Neural cell (in vitro differentiated cells): ENCODE results near the gene CCT3. TPM values are rescaled to one million over a fixed set of nuclear protein-coding genes. Genes with fewer than 3 reads are reported as not detected.
A peak's percentile ranks its signal among the peaks of the same experiment; 100 is the strongest.

Experiments used
- H2AFZ ChIP-seq: fragments of 200-600, 300-800 bp; sonication (generic), shearing (Covaris generic); 2 replicates; pipeline ENCODE4 v1.6.0; 2014; ENCODE audit warnings: low read depth, mild to moderate bottlenecking, antibody characterized with exemption, low read length, moderate library complexity
- H3F3A ChIP-seq: fragments of 200-600 bp; shearing (Covaris generic); 2 replicates; pipeline ENCODE4 v1.6.1; 2016; ENCODE audit warnings: mild to moderate bottlenecking, moderate library complexity, mixed read lengths, antibody characterized with exemption, low read length; ENCODE audit not compliant: insufficient read depth, poor library complexity, severe bottlenecking
- H3K27ac ChIP-seq: fragments of 200-600, 300-800 bp; sonication (generic), shearing (Covaris generic); 2 replicates; pipeline ENCODE4 v1.5.1; 2014; ENCODE audit warnings: mild to moderate bottlenecking, low read length, moderate library complexity
- H3K27me3 ChIP-seq: fragments of 300-800, 200-600 bp; sonication (generic), shearing (Covaris generic); 2 replicates; pipeline ENCODE4 v1.6.0; 2014; ENCODE audit warnings: mild to moderate bottlenecking, low read depth, low read length, moderate library complexity; ENCODE audit not compliant: insufficient read depth
- H3K36me3 ChIP-seq: fragments of 300-800, 200-600 bp; sonication (generic), shearing (Covaris generic); 2 replicates; pipeline ENCODE4 v1.5.1; 2014; ENCODE audit warnings: mild to moderate bottlenecking, antibody characterized with exemption, low read length, moderate library complexity; ENCODE audit not compliant: insufficient read depth
- H3K4me2 ChIP-seq: fragments of 300-800, 200-600 bp; sonication (generic), shearing (Covaris generic); 2 replicates; pipeline ENCODE4 v1.6.0; 2014; ENCODE audit warnings: mild to moderate bottlenecking, low read length
- H3K4me3 ChIP-seq: fragments of 300-800, 200-600 bp; sonication (generic), shearing (Covaris generic); 2 replicates; pipeline ENCODE4 v1.5.1; 2014; ENCODE audit warnings: mild to moderate bottlenecking, low read length, moderate library complexity
- H3K79me2 ChIP-seq: fragments of 200-600 bp; shearing (Covaris generic); replicated peaks from 2 replicates; pipeline ENCODE4 v1.6.0; 2014; ENCODE audit warnings: mild to moderate bottlenecking, low read length, moderate library complexity; ENCODE audit not compliant: insufficient read depth
- H3K9ac ChIP-seq: fragments of 300-800, 200-600 bp; sonication (generic), shearing (Covaris generic); 2 replicates; pipeline ENCODE4 v1.6.1; 2016; ENCODE audit warnings: mild to moderate bottlenecking, low read length, mixed read lengths
- H3K9me2 ChIP-seq: fragments of 200-600 bp; shearing (Covaris generic); 2 replicates; pipeline ENCODE4 v1.6.1; 2016; ENCODE audit warnings: mild to moderate bottlenecking, low read length, mixed read lengths; ENCODE audit not compliant: insufficient read depth
- H3K9me3 ChIP-seq: fragments of 200-600, 300-800 bp; sonication (generic), shearing (Covaris generic); 2 replicates; pipeline ENCODE4 v1.6.1; 2016; ENCODE audit warnings: mild to moderate bottlenecking, mixed run types, low read length, moderate library complexity, mixed read lengths
- H4K20me1 ChIP-seq: fragments of 200-600 bp; shearing (Covaris generic); 2 replicates; pipeline ENCODE4 v1.6.1; 2016; ENCODE audit warnings: mild to moderate bottlenecking, mixed run types; ENCODE audit not compliant: insufficient read depth
- EP300 ChIP-seq: fragments of 450-650 bp; conservative IDR thresholded peaks from 2 replicates; pipeline ENCODE4 v1.6.1; 2014; ENCODE audit warnings: antibody characterized with exemption, mild to moderate bottlenecking, moderate library complexity; ENCODE audit not compliant: poor library complexity, severe bottlenecking
- EZH2 ChIP-seq: fragments of 200-600, 300-800 bp; shearing (Covaris generic), sonication (generic); IDR thresholded peaks from 2 replicates; pipeline ENCODE4 v1.6.1; 2014; ENCODE audit warnings: antibody characterized with exemption, low read length, borderline replicate concordance, mild to moderate bottlenecking; ENCODE audit not compliant: insufficient read depth, poor library complexity, severe bottlenecking
- MXI1 ChIP-seq: fragments of 450-650 bp; conservative IDR thresholded peaks from 2 replicates; pipeline ENCODE4 v1.6.1; 2014; ENCODE audit warnings: antibody characterized with exemption, mild to moderate bottlenecking; ENCODE audit not compliant: poor library complexity, severe bottlenecking
- POLR2AphosphoS5 ChIP-seq: IDR thresholded peaks from 2 replicates; pipeline ENCODE4 v1.6.1; 2012
- RAD21 ChIP-seq: fragments of 450-650 bp; conservative IDR thresholded peaks from 2 replicates; pipeline ENCODE4 v1.6.1; 2014; ENCODE audit warnings: antibody characterized with exemption, mild to moderate bottlenecking, moderate library complexity
- REST ChIP-seq: IDR thresholded peaks from 2 replicates; pipeline ENCODE4 v1.6.1; 2012; ENCODE audit warnings: borderline replicate concordance
- SMC3 ChIP-seq: fragments of 450-650 bp; conservative IDR thresholded peaks from 2 replicates; pipeline ENCODE4 v1.6.1; 2014; ENCODE audit warnings: antibody characterized with exemption, mild to moderate bottlenecking, moderate library complexity; ENCODE audit not compliant: poor library complexity
- TAF1 ChIP-seq: IDR thresholded peaks from 2 replicates; pipeline ENCODE4 v1.6.1; 2012; ENCODE audit warnings: low read depth
- polyA plus RNA-seq: library from polyadenylated mRNA; depleted of rRNA; stranded (reverse); fragments of >200 nt; gene quantifications from 2 replicates; pipeline ENCODE4 v1.2.3, GENCODE V29; 2014
- TF ChIP-seq, protein P1 (sequence below): fragments of 450-650 bp; IDR thresholded peaks from 2 replicates; pipeline ENCODE4 v1.5.1; 2014; ENCODE audit warnings: antibody characterized with exemption, mild to moderate bottlenecking, moderate library complexity; ENCODE audit not compliant: poor library complexity, severe bottlenecking

The CCT3 gene
- polyA plus RNA-seq, 1 donor from 2014 or later, result 288 TPM

GRCh38 chr1:156368889-156369684 is 31.0 kb upstream of the CCT3 start, which contains the start of gene RHBG:
Gene RHBG (plus strand): TSS chr1:156369211. CDS start chr1:156369250, 39 bp downstream.
- Histone ChIP-seq H3K27me3 (peaks cover 42% of the 10 kb centered on the region), H3F3A (no peaks in the 10 kb centered on the region), H4K20me1 (no peaks in the 10 kb centered on the region), H3K9me3 (no peaks in the 10 kb centered on the region), H3K4me2 (no peak within 1 kb of the TSS), H3K36me3 (no peaks in the 10 kb centered on the region), H3K79me2 (no peaks in the 10 kb centered on the region), H2AFZ (no peak within 1 kb of the TSS), H3K27ac (no peak within 1 kb of the TSS), H3K4me3 (peak within 1 kb of the TSS; percentile 21), H3K9ac (no peak within 1 kb of the TSS), H3K9me2 (no peaks in the 10 kb centered on the region)
- TF ChIP-seq SMC3, result no peak
- TF ChIP-seq RAD21, result no peak
- no peak for TF ChIP-seq EZH2
- TF ChIP-seq TAF1, result no peak
- TF ChIP-seq MXI1, result no peak
- no peak for TF ChIP-seq REST
- no peak for TF ChIP-seq POLR2AphosphoS5
- no peak for TF ChIP-seq EP300
- TF ChIP-seq, protein P1, sequence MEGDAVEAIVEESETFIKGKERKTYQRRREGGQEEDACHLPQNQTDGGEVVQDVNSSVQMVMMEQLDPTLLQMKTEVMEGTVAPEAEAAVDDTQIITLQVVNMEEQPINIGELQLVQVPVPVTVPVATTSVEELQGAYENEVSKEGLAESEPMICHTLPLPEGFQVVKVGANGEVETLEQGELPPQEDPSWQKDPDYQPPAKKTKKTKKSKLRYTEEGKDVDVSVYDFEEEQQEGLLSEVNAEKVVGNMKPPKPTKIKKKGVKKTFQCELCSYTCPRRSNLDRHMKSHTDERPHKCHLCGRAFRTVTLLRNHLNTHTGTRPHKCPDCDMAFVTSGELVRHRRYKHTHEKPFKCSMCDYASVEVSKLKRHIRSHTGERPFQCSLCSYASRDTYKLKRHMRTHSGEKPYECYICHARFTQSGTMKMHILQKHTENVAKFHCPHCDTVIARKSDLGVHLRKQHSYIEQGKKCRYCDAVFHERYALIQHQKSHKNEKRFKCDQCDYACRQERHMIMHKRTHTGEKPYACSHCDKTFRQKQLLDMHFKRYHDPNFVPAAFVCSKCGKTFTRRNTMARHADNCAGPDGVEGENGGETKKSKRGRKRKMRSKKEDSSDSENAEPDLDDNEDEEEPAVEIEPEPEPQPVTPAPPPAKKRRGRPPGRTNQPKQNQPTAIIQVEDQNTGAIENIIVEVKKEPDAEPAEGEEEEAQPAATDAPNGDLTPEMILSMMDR, result no peak

GRCh38 chr1:156368157-156368658 is 30.1 kb upstream of the CCT3 start:
- no peak for TF ChIP-seq MXI1
- no peak for TF ChIP-seq POLR2AphosphoS5
- TF ChIP-seq, protein P1, result no peak
- no peak for TF ChIP-seq REST
- no peak for TF ChIP-seq SMC3
- H3K4me3 ChIP-seq, result no peak overlapping the region
- no peak overlapping the region for H2AFZ ChIP-seq
- H3K27ac ChIP-seq, result no peak overlapping the region
- H3K27me3 ChIP-seq, result peaks cover 38% of the 10 kb centered on the region
- no peak overlapping the region for H3K4me2 ChIP-seq
- H3K79me2 ChIP-seq, result no peaks in the 10 kb centered on the region
- H3K9ac ChIP-seq, result no peak overlapping the region
- H3K36me3 ChIP-seq, result no peaks in the 10 kb centered on the region
- H3K9me3 ChIP-seq, result no peaks in the 10 kb centered on the region
- H3K9me2 ChIP-seq, result no peaks in the 10 kb centered on the region
- H3F3A ChIP-seq, result no peaks in the 10 kb centered on the region
- H4K20me1 ChIP-seq, result no peaks in the 10 kb centered on the region
